HG02610 (cell line): ENCODE results near the gene EED.
"Not testable (repeated sequence)": the region's sequence is repeated elsewhere in the genome, so short reads cannot be mapped to it uniquely, and the experiment has no call there.

Experiments
- ATAC-seq: cut with Tn5 transposase; IDR thresholded peaks from one replicate; pipeline ENCODE4 v1.9.1; 2021; ENCODE audit warnings: mild to moderate bottlenecking, moderate library complexity; ENCODE audit not compliant: unreplicated experiment

EED gene

DNA sequence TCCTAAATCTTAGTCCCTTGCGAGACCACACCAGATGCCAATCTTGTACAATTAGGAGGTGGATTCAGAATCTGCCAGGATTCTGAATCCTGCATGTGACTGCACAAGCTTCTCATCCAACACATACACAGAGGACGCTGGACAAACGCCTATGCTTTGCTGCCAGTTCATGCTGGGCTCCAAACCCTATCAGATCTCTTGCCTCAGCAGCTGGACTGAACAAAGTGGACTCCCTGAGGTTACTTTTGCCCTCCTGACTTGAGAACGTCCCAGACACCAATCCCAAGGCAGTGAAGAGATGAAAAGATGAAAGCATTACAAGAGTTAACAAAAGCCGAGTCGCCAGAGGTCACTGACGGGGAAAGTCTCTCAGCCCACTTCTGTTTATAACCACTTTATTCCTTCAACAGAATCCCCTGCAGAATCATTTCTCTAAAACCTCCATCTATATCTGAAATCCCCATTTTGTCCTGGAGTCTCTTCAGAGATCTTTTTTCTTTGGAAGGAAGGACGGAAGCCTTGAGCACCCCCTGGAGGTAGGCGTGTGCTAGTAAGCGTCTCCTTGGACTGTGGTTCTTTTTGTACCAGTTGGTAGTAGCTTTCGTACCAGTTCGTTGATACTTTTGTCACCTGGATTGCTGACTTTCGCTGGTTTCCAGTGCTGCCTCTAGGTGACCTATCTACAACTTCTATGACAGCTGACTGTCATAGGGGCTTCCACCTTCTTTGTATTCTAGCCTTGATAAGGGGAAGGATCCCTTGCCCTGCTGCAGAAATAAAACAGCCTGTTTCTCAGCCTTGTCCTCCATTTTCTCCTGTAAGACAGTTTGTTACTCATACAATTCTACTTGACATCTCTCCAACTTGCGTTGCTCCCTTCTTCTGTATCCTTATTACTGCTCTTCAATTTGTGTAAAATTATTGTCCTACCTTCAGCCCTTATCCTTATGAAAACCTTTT is 26.1 kb upstream of the EED start:
- peak; percentile 37 for ATAC-seq

DNA sequence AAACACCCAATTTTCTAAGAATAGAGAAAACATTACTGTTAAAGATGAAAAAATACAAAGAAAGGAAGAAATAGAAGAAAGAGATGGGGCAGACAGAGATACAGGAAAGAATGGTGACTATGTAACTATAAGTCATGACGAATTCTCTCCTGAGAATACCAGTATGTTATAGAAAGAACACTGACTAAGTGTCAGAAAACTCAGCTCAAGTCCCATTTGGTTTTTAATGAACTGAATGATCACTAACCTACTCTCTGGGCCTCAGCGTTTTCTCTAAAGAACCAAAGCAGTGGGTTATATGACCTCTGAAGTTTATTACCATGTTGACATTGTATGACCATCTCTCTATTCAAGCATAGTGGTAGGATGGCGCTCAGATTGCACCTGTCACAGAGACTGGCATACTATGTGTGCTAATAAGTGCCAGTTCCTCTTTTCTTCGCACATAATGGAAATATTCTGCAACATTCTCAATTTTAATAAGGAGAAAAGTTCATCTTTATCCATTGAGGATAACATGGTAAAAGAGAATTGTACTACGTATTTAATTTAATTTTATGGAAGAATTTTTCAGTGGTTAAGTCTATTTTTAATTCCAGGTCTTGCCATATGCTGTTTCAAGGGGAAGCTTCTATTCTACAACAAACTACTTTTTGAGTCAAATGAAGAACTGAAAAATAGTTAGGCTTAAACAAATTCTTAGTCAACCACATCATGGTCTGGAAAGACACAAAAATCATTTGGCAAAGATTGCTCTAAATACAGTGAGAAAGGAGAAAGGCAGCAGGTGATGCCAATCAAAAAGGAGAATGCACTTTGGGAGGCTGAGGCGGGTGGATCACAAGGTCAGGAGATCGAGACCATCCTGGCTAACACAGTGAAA is 25.0 kb upstream of the EED start:
- ATAC-seq: peak; percentile 63

DNA sequence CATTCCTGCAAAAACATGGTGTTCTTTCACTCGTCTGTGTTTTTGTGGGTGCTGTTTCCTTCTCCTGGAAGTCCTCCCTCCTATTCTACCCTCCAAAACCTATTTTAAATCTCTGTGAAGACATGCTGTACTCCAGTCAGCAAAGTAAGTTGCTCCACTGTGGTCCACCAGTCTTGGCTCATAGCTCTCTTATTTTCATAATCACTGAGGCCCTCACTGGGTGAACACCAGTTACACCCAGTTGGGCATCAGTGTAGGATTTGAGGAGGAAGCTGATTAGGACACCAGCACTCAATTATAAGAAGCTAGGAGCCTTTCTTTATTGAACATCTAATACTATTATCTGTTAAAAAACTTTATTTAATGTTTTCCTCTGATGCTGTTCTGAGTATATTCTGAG is 23.9 kb upstream of the EED start:
- ATAC-seq: no peak

DNA sequence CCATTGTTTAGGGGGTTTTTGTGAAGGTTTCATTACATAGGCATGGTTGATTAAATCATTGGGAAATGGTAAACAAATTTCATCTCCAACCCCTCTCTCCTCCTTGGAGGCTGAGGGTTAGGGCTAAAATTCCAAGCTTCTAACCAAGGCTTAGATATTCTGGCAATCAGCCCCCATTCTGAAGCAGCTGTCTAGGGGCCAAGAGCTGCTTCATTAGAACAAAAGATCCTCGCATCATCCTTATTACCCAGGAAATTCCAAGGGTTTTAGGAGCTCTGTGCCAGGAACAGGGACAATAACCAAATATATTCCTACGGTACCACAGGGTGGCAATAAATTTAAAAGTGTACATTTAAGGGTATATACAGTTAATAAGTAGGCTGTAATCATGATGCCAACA is 22.5 kb upstream of the EED start:
- ATAC-seq: no peak

DNA sequence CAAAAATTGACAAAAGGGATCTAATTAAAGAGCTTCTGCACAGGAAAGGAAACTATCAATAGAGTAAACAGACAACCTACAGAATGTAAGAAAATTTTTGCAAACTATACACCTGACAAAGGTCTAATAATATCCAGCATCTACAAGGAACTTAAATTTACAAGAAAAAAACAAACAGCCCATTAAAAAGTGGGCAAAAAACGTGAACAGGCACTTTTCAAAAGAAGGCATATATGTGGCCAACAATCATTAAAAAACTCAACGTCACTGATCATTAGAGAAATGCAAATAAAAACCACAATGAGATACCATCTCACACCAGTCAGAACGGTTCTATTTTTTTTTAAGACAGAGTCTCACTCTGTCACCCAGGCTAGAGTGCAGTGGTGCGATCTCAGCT is 20.0 kb upstream of the EED start:
- ATAC-seq: not testable (repeated sequence)

DNA sequence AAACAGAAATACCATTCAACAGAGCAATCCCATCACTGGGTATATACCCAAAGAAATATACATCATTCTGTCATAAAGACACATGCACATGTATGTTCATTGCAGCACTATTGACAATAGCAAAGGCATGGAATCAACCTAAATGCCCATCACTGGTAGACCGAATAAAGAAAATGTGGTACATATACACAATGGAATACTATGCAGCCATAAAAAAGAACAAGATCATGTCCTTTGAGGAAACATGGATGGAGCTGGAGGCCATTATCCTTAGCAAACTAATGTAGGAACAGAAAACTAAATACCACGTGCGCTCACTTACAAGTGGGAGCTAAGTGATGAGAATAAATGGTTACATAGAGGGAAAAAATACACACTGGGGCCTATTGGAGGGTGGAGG is 19.2 kb upstream of the EED start:
- ATAC-seq: not testable (repeated sequence)

DNA sequence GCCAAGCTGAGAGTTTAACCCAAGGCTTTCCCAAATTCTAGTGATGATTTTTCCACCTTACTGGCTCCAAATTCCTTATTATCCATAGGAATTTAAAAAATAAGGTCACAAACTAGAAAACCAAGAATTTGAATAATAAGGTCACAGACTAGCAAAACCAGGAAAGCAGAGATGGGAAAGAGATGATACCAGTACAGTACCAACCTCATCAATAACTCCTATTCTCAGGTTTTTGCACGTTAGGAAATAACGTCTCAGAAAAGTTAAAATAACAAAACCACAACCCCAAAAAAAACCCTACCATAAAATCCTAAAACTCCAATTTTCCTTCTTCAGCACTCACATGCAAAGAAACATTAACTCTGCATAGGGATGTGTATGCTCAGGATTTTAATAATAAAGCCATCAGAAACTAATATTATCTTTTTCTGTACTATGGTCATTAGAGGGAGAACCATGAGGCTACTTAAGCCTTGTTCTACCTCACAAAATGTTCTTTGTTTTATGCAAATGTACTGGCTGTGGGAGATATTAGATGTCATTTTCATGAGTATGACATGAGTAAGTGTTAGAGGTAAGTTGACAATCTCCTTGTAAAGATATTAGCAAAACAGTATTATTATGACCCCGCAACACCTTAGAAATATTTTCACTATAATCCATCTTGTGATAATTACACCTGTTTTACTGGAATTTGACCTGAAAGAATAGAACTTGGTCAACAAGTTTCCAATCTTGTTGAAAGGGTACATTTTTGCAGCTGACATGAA is 16.1 kb upstream of the EED start:
- peak; percentile 77 for ATAC-seq

DNA sequence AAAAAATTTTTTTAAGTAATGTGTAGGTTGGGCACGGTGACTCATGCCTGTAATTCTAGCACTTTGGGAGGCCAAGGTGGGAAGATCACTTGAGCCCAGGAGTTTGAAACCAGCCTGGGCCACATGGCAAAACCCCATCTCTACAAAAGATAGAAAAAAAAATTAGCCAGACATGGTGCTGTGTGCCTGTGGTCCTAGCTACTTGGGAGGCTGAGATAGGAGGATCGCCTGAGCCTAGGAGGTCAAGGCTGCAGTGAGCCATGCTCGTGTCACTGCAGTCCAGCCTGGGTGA is 15.6 kb upstream of the EED start:
- peak; percentile 33 for ATAC-seq

DNA sequence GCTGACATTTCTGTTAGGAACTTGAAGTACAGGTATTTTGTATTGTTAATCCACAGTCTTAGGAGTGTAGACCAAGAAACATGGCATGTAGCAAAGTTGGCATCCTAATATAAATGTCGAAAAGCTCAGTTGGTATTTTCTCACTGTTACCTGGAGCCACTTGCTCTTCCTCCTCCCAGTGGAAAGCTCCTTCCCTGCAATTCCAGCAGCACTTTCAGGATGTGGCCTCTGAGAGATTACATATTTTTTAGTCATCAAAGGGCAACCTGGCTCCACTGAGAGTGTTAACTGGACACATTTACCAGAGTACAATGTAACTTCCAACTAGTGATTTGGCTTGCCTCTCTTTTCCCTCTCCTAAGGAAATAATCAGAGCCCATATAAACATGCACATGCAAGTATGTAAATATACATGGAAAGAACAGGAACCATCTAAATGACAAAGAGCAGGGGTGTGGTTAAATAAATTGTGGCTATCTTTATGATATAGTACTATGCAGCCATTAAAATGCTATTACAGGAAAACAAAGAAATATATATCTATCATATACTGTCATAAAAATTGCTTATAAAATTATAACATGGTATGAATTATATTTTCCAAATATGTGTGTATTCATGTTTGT is 14.3 kb upstream of the EED start:
- ATAC-seq: no peak

DNA sequence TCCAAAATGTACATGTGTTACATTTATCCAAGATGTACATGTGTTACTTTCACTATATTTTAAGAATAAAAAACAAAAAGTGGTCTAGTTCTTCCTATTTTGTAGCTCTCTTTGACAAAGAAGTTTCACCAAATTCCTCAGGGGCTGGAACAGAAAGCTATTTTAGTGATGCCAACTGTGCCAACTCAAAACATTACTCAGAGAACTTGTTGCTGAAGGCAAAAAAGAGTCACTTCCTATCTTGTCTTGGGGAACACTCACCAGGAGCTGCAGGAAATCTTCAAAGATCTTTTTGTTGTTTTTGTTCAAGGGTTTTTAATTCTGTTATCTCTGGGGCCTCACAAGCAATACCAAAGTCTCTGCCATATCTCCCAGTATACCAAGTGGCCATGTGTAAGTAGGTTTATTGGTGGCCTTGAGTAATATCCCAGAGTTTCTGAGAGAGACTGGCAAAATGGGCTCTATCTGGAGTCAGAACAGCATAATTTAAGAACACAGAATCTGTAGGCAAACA is 13.6 kb upstream of the EED start:
- no peak for ATAC-seq

DNA sequence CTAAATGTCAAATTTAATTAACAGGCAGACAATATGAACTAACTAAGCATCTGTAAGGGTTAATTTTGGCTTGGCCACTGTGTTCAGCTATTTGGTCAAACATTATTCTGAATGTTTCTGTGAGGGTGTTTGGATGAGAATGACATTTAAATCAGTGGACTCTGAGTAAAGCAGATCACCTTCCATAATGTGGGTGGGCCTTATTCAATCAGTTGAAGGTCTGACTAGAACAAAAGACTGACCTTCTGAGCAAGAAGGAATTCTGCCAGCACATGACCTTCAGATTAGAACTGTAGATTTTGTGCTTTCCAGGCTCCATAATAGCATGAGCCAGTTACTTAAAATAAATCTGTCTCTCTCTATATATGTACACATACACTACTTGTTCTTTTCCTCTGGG is 12.0 kb upstream of the EED start:
- ATAC-seq: no peak

DNA sequence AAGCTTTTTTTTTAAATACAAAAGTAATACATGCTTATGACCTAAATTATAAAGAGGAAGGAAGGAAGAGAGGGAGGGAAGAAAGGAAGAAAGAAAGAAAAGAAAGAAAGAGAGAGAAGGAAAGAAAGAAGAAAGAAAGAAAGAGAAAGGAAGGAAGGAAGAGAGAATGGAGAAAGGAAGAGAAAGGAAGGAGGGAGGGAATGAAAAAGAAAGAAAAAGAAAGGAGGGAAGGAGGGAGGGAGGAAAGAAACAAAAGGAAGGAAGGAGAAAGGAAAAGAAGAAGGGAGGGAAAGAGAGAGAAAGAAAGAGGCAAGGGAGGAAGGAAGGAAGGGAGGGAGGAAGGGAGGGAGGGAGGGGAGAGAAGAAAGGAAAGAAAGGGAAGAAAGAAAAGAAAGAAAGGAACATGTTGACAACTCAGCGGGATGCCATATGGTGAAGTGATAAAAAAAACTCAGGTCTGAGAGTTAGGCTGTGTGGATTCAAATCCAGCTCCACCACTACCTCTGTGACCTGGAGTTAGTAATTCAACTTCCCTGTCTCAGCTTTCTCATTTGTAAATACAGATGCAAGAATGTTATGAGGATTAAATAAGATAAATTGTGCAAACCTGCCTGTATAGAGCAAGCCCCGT is 9.6 kb upstream of the EED start:
- no peak for ATAC-seq

DNA sequence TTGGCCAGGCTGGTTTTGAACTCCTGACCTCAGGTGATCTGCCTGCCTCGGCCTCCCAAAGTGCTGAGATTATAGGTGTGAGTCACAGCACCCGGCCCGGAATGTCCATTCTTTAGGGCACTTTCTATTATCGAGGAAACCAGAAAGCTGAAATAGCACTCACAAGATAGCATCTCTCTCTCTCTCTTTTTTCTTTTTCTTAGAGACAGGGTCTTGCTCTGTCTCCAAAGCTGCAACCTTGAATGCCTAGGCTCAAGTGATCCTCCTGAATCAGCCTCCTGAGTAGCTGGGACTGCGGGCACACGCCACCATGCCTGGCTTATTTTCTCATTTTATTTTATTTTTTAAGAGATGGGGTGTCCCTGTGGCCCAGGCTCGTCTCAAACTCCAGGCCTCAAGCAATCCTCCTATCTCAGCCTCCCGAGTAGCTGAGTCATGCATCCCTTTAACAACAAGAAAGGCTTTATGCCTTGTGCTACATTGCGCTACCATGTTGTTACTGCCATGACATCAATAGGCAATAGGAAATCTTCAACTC is 7.2 kb upstream of the EED start:
- no peak for ATAC-seq

DNA sequence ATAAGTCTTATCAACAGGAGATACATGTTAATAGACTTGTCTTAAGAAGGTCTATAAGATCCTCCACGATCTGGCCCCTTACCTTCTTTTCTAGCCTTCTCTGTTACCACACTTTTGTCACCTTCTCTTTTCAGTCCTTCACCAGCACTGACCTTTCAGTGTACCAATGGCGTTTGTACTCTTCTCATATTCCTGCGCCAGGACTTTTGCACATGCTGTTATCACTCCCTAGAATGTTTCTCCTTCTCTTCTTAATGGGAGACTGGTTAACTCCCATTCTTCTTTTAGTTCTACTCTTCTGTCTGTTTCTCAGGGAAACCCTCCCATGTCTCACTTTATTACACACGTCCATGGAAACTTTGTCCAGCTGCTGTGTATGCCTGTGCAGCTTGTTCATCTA is 4.4 kb upstream of the EED start:
- ATAC-seq: no peak

DNA sequence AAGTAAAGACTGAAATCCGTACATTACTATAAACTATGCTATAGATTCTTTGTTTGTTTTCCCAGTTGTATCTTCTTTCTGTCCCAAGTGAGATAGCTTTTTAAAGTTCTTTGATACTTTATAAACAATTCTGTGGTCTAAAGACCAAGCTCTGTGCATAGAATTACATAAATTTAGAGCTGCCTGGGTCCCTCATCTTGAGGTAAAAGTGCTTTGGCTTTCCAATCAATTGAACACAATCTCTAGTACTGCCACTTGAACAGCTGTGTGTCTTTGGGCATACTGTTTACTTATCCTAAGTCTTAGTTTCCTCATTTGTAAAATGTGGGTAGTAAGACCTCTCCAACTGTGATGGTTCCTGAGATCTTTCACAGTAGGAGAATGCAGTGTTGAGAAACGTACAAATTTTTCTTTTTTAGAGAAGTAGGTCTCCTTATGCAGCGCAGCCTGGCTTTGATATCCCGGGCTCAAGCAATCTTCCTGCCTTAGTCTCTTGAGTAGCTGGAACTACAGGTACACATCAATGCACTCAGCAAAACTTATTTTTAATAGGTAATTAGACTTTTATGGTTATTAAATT is 2.5 kb upstream of the EED start:
- no peak for ATAC-seq

DNA sequence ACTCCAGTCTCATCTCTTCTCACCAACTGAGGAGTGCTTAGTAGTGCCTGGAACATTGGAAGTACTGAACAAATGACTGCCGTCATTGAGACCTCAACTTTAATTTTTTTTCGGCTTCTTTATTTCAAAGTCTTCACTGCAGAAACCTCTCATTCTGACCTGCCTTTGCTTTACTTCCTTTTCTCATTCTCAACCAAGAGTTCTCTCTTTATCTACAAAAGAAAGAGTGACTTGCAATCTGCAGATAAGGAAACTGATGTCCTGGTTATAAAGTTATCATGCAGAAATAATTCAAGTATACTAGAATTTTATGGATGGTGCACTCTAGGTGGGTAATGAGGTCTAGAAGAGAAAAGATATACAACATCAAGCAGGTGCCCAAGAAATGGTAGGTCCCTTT is 1.2 kb upstream of the EED start:
- no peak for ATAC-seq

DNA sequence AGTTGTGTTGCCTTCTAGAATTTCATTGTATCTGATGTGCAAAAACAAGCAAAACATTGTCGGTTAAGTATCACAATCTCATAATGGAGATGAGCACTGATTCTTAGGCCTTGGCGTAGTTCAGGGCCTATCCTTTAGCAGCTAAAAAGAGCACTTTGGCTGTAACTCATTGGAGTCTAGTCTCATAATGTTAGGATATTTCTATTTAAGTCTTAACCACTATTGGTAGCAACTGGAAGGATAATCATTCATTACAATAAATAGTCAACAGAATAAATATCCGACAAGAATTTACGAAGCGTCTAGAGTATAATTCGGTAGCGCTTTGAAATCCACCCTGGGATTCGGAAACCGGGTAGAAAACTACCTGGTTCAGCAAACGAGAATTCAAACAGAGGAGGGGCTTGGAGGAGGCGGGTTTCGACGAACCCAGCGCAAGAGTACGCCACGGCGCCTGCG is 461 bp upstream of the EED start:
- ATAC-seq: peak; percentile 69

DNA sequence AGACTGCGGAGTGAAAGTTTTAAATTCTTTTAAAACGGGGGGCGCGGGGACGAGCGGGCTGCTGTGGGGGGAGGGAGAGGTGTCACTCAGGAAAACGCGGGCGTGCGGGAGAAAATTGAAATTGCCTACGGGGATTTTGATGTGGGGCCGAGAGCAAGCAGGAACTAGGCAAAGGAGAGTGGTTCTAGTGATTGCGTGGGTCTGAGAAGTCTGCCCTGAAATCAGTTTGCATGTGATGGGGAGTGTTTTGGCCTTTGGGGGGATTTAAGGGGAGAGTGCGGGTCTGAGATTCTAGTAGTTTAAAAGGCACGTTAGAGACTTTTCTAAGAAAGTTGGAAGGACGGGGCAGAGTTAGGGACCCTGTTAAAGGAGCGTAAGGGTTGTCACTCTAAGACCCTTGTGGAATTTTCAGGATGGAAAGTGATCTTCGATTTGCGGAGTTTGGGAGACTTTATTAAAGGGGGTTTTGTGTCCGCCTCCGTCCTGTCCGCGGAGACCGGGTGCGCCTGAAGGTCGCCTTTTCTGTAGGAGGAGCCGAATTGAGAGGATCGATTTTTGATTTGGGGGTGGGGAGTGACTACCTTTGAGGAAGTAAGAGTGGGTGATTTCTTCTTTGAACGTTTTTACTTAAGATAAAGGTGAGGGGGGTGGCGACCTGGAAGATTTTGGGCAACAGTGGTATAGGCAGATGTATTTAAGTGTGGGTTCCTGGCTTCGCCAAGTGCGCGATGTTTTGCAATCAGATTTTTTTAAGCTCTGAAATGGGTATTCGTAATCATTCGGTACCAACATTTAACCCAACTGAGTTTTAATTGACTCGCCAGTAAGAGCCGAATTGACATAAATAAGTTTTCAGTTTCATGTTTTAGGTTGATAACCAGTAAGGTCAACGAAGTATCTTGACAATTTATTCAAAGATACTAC is 1.1 kb downstream of the EED start:
- ATAC-seq: peak; percentile 7
